Natural killer cell (primary cell): ENCODE results near the gene PARD3B. TPM values are rescaled to one million over a fixed set of nuclear protein-coding genes. Genes with fewer than 3 reads are reported as not detected.

ENCODE experiments used
- ATAC-seq, 3 donors: fragments of 150-1000 bp in 2 of 3; fragments of 200-7000 bp in 1 of 3; cut with Tn5 transposase; 1 replicate in 1 of 3; 2 replicates in 2 of 3; pipeline ENCODE4 v1.10.0; 2021; ENCODE audit warnings: mild to moderate bottlenecking in 2 of 3, moderate library complexity in 2 of 3
- DNase-seq, 2 donors: peaks; one replicate each; pipeline versions ENCODE4 v3.0.0 to v3.0.0-alpha.2; 2013 to 2021; ENCODE audit warnings: mixed read lengths in 1 of 2
- H3K27ac ChIP-seq: one replicate; pipeline ENCODE4 v1.5.1; 2013; ENCODE audit warnings: mild to moderate bottlenecking, low read length
- H3K27me3 ChIP-seq: one replicate; pipeline ENCODE4 v1.6.1; 2013; ENCODE audit warnings: low read length; ENCODE audit not compliant: control insufficient read depth, insufficient read depth
- H3K36me3 ChIP-seq: one replicate; pipeline ENCODE4 v1.6.1; 2013; ENCODE audit warnings: low read length; ENCODE audit not compliant: control insufficient read depth, insufficient read depth
- H3K4me1 ChIP-seq: one replicate; pipeline ENCODE4 v1.6.1; 2013; ENCODE audit warnings: low read length; ENCODE audit not compliant: control insufficient read depth, insufficient read depth
- H3K4me3 ChIP-seq: one replicate; pipeline ENCODE4 v1.5.1; 2013; ENCODE audit warnings: low read length
- H3K9me3 ChIP-seq: one replicate; pipeline ENCODE4 v1.6.1; 2013; ENCODE audit warnings: low read length; ENCODE audit not compliant: control insufficient read depth, insufficient read depth
- H3K27ac Mint-ChIP-seq, 2 donors: one replicate each; pipeline ENCODE4 v1.8.0; 2022; ENCODE audit warnings: mild to moderate bottlenecking in 2 of 2, mixed read lengths in 2 of 2, moderate library complexity in 1 of 2
- H3K27me3 Mint-ChIP-seq, 2 donors: one replicate each; pipeline ENCODE4 v1.8.0; 2022; ENCODE audit warnings: low read depth in 2 of 2, mixed read lengths in 2 of 2
- H3K36me3 Mint-ChIP-seq: one replicate; pipeline ENCODE4 v1.8.0; 2022; ENCODE audit warnings: mixed read lengths
- H3K4me1 Mint-ChIP-seq, 2 donors: one replicate each; pipeline ENCODE4 v1.8.0; 2022; ENCODE audit warnings: mixed read lengths in 2 of 2
- H3K4me3 Mint-ChIP-seq: one replicate; pipeline ENCODE4 v1.8.0; 2022; ENCODE audit warnings: mild to moderate bottlenecking, moderate library complexity, mixed read lengths
- H3K9me3 Mint-ChIP-seq, 2 donors: one replicate each; pipeline ENCODE4 v1.8.0; 2022; ENCODE audit warnings: mixed read lengths in 2 of 2
- WGBS: methylation state at CpG from one replicate; pipeline ENCODE4 v1.1.7; 2013; ENCODE audit warnings: missing lambda C conversion rate; ENCODE audit not compliant: insufficient coverage; 5-methylcytosine and 5-hydroxymethylcytosine counted together
- intact Hi-C: fragments of 100-400 bp; cut with micrococcal nuclease; formaldehyde crosslinking; loops from one replicate; pipeline ENCODE4 v1.14.2; 2022
- total RNA-seq, 4 donors: library from RNA; stranded (reverse); fragments of 120-200 nt in 1 of 4; gene quantifications; one replicate each; pipeline versions ENCODE4 v1.2.3 to v1.2.4, GENCODE V29; 2013 to 2022
- TF ChIP-seq, protein P1 (sequence below): fragments of 200-600 bp; IDR thresholded peaks from one replicate; pipeline ENCODE4 v1.8.0; 2022; ENCODE audit warnings: antibody characterized with exemption

PARD3B gene
- total RNA-seq, 3 donors from 2014 or later (not counting 1 experiment from before 2014, with no cell fraction given) = 0.13 to 0.45 TPM; not detected in 1

DNA sequence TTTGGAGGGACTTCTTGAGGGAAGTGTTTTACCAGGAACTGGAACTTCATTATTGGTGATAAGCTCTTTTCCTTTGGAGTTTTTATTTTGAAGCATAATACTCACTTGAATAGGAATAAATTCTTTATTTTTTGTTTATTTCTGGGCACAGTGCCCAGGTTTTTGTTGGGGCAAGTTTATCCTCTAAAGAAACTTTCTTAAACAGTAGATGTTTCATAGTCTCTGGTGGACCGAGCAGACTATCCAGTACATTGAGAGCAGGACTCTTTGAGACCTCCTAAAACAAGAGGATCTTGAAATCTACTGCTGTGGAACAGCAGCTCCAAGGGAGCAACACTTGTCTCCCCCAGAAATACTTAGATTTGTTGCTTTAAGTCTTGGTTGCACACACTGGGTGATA is 109.4 kb downstream of the PARD3B start:
- no peak overlapping the region for H3K4me3 ChIP-seq
- H3K27me3 ChIP-seq = no peaks in the 10 kb centered on the region
- H3K27ac Mint-ChIP-seq = no peak overlapping the region
- ATAC-seq = no peak
- intact Hi-C loops = no loop called here
- H3K4me1 ChIP-seq = no peaks in the 10 kb centered on the region
- no peak overlapping the region for H3K4me3 Mint-ChIP-seq
- H3K9me3 Mint-ChIP-seq = peaks cover 8 to 9% of the 10 kb centered on the region in 2 donors
- WGBS = 100% methylated on average over 1 of the region's 1 CpG
- H3K4me1 Mint-ChIP-seq = no peaks in the 10 kb centered on the region
- H3K27me3 Mint-ChIP-seq = no peaks in the 10 kb centered on the region
- DNase-seq = no peak
- no peaks in the 10 kb centered on the region for H3K36me3 ChIP-seq
- no peaks in the 10 kb centered on the region for H3K9me3 ChIP-seq
- no peaks in the 10 kb centered on the region for H3K36me3 Mint-ChIP-seq
- TF ChIP-seq, protein P1, sequence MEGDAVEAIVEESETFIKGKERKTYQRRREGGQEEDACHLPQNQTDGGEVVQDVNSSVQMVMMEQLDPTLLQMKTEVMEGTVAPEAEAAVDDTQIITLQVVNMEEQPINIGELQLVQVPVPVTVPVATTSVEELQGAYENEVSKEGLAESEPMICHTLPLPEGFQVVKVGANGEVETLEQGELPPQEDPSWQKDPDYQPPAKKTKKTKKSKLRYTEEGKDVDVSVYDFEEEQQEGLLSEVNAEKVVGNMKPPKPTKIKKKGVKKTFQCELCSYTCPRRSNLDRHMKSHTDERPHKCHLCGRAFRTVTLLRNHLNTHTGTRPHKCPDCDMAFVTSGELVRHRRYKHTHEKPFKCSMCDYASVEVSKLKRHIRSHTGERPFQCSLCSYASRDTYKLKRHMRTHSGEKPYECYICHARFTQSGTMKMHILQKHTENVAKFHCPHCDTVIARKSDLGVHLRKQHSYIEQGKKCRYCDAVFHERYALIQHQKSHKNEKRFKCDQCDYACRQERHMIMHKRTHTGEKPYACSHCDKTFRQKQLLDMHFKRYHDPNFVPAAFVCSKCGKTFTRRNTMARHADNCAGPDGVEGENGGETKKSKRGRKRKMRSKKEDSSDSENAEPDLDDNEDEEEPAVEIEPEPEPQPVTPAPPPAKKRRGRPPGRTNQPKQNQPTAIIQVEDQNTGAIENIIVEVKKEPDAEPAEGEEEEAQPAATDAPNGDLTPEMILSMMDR = no peak
- no peak overlapping the region for H3K27ac ChIP-seq

DNA sequence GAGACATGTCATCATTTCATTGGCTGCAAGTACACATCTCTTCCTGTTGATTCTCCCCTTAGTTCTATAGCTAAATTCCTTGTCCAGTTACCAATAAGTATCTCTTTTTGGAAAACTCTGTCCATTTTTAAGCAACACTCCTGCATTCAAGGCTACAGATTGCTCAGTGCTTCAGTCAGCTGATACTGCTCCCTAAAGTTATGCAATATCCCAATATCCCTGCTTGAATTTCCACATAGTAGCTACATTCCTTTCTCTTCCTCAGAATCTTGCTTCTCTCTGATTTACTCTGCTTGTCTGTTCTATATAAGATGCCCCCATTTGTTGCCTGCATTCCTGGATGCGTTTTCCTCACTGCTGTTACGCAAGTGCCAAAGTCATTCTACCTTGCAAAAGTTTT is 109.8 kb downstream of the PARD3B start:
- Mint-ChIP-seq H3K4me3 (no peak overlapping the region), H3K9me3 (peaks cover 8 to 9% of the 10 kb centered on the region in 2 donors), H3K36me3 (no peaks in the 10 kb centered on the region), H3K4me1 (no peaks in the 10 kb centered on the region), H3K27ac (no peak overlapping the region), H3K27me3 (no peaks in the 10 kb centered on the region)
- no peaks in the 10 kb centered on the region for H3K27me3 ChIP-seq
- H3K36me3 ChIP-seq = no peaks in the 10 kb centered on the region
- no peaks in the 10 kb centered on the region for H3K9me3 ChIP-seq
- ATAC-seq = no peak
- H3K27ac ChIP-seq = no peak overlapping the region
- no peak for DNase-seq
- TF ChIP-seq, protein P1 = no peak
- intact Hi-C loops = no loop called here
- H3K4me1 ChIP-seq = no peaks in the 10 kb centered on the region
- WGBS = 92% methylated on average over 2 of the region's 2 CpGs
- H3K4me3 ChIP-seq = no peak overlapping the region

DNA sequence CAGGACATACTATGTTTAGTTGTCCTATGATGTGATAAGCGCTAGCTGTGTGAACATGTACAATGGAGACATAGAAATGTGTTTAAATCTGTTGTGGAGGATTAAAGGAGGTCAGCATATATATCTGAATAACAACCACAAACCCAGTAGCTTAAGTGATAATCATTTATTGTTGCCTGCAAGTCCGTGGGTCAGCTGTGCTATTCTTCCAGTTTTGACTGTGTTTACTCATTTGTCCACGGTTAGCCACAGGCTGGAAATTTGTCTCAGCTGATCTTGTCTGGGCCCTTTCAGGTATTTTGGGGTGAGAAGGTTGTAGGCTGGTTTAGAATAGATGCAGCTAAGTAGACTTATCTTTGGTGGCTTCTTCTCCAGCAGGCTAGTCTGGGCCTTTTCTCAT is 110.4 kb downstream of the PARD3B start:
- WGBS = 71% methylated on average over 2 of the region's 3 CpGs

DNA sequence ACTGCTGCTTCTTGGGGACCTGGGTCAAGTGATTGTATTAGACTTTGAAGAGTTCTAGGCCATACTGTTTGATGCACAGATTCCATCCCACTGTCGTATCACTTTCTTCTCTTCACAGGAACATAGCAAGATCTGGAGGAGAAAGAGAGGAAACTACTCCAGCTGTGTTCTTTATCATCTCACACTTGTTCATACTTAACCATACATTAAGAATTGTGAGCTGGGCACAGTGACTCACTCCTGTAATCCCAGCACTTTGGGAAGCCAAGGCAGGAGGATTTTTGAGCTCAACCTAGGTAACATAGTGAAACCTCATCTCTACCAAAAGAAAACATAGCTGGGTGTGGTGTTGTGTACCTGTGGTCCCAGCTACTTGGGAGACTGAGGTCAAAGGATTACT is 111.7 kb downstream of the PARD3B start:
- DNase-seq = no peak
- no peaks in the 10 kb centered on the region for H3K9me3 ChIP-seq
- no peak overlapping the region for H3K4me3 ChIP-seq
- Mint-ChIP-seq H3K4me3 (no peak overlapping the region), H3K27me3 (no peaks in the 10 kb centered on the region), H3K9me3 (peaks cover 5% of the 10 kb centered on the region in 2 donors), H3K4me1 (no peaks in the 10 kb centered on the region), H3K27ac (no peak overlapping the region), H3K36me3 (no peaks in the 10 kb centered on the region)
- TF ChIP-seq, protein P1 = no peak
- no peak overlapping the region for H3K27ac ChIP-seq
- H3K36me3 ChIP-seq = no peaks in the 10 kb centered on the region
- 88% methylated on average over 1 of the region's 1 CpG for WGBS
- intact Hi-C loops = no loop called here
- H3K27me3 ChIP-seq = no peaks in the 10 kb centered on the region
- ATAC-seq = no peak
- H3K4me1 ChIP-seq = no peaks in the 10 kb centered on the region

More for the DNA sequence above, 110.4 kb downstream of the PARD3B start:
- intact Hi-C loops = no loop called here
- Mint-ChIP-seq H3K9me3 (peaks cover 6 to 9% of the 10 kb centered on the region in 2 donors), H3K36me3 (no peaks in the 10 kb centered on the region), H3K4me3 (no peak overlapping the region), H3K27ac (no peak overlapping the region), H3K4me1 (no peaks in the 10 kb centered on the region), H3K27me3 (no peaks in the 10 kb centered on the region)
- H3K36me3 ChIP-seq = no peaks in the 10 kb centered on the region
- no peaks in the 10 kb centered on the region for H3K27me3 ChIP-seq
- no peaks in the 10 kb centered on the region for H3K9me3 ChIP-seq
- no peaks in the 10 kb centered on the region for H3K4me1 ChIP-seq
- TF ChIP-seq, protein P1 = no peak
- no peak overlapping the region for H3K27ac ChIP-seq
- no peak overlapping the region for H3K4me3 ChIP-seq
- DNase-seq (no peak), ATAC-seq (no peak)
